SK-N-SH (cell line): Measurements from ENCODE around the gene SCN1B. TPM values are rescaled to one million over a fixed set of nuclear protein-coding genes. Genes with fewer than 3 reads are reported as not detected.

ENCODE experiments used
- CTCF ChIA-PET: fragments of 300-600, 350-600 bp; formaldehyde crosslinking; extraction: SDS; loops from one replicate; lab custom pipeline; 2021; lab: Yijun Ruan, JAX
- POLR2A ChIA-PET: fragments of 350-600 bp; sonication (Branson Sonifier 250); formaldehyde crosslinking; extraction: SDS; loops from one replicate; lab custom pipeline; 2020; ENCODE audit warnings: antibody characterized with exemption, inconsistent platforms; lab: Yijun Ruan, JAX
- DNase-seq: peaks from one replicate; pipeline ENCODE4 v3.0.0; 2012
- H2AFZ ChIP-seq: fragments of 200-600 bp; sonication (generic); 2 replicates; pipeline ENCODE4 v1.8.1; 2016; ENCODE audit warnings: antibody characterized with exemption, mild to moderate bottlenecking, low read depth
- H3F3A ChIP-seq: fragments of 200-600 bp; sonication (generic); replicated peaks from 2 replicates; pipeline ENCODE3; 2016; ENCODE audit warnings: antibody characterized with exemption, mild to moderate bottlenecking; ENCODE audit not compliant: insufficient read depth
- H3K27ac ChIP-seq, 2 experiments: fragments of 200-500 bp in 1 of 2; fragments of 200-600 bp in 1 of 2; sonication (Bioruptor generic) in 1 of 2; sonication (generic), shearing (Covaris generic) in 1 of 2; 2 replicates each; pipeline versions ENCODE4 v1.5.1 to v1.6.1; 2014 to 2016; ENCODE audit warnings: low read depth in 2 of 2, inconsistent platforms in 1 of 2, low read length in 1 of 2, mild to moderate bottlenecking in 1 of 2, mixed read lengths in 1 of 2
- H3K27me3 ChIP-seq: fragments of 200-600 bp; sonication (generic), shearing (Covaris generic); 2 replicates; pipeline ENCODE4 v1.6.1; 2016; ENCODE audit warnings: mixed run types; ENCODE audit not compliant: insufficient read depth
- H3K36me3 ChIP-seq, 2 experiments: fragments of 200-500 bp in 1 of 2; fragments of 200-600 bp in 1 of 2; sonication (Bioruptor generic) in 1 of 2; sonication (generic) in 1 of 2; replicated peaks in 1 of 2; 2 replicates each; pipeline versions ENCODE3 to v1.5.1; 2014 to 2016; ENCODE audit warnings: low read length in 1 of 2, mild to moderate bottlenecking in 1 of 2; ENCODE audit not compliant: insufficient read depth in 2 of 2, control insufficient read depth in 1 of 2
- H3K4me1 ChIP-seq, 2 experiments: fragments of 200-500 bp in 1 of 2; fragments of 200-600 bp in 1 of 2; sonication (Bioruptor generic) in 1 of 2; sonication (generic), shearing (Covaris generic) in 1 of 2; 2 replicates each; pipeline versions ENCODE4 v1.5.1 to v1.6.1; 2014 to 2016; ENCODE audit warnings: low read depth in 1 of 2, low read length in 1 of 2, mixed run types in 1 of 2; ENCODE audit not compliant: insufficient read depth in 2 of 2, control insufficient read depth in 1 of 2
- H3K4me2 ChIP-seq: fragments of 200-600 bp; sonication (generic), shearing (Covaris generic); 2 replicates; pipeline ENCODE4 v1.6.1; 2017; ENCODE audit warnings: mixed run types
- H3K4me3 ChIP-seq, 2 experiments: fragments of 200-500 bp in 1 of 2; fragments of 200-600 bp in 1 of 2; sonication (Bioruptor generic) in 1 of 2; sonication (generic), shearing (Covaris generic) in 1 of 2; 2 replicates each; pipeline versions ENCODE4 v1.5.1 to v1.8.1; 2014 to 2016; ENCODE audit warnings: low read depth in 2 of 2, inconsistent platforms in 1 of 2, low read length in 1 of 2, mild to moderate bottlenecking in 1 of 2, mixed read lengths in 1 of 2, moderate library complexity in 1 of 2
- H3K79me2 ChIP-seq: fragments of 200-600 bp; sonication (generic); 2 replicates; pipeline ENCODE4 v1.8.1; 2017; ENCODE audit warnings: mild to moderate bottlenecking; ENCODE audit not compliant: insufficient read depth
- H3K9ac ChIP-seq: fragments of 200-600 bp; sonication (generic); 2 replicates; pipeline ENCODE4 v1.6.1; 2017; ENCODE audit warnings: mixed run types
- H3K9me2 ChIP-seq: fragments of 200-600 bp; sonication (generic); 2 replicates; pipeline ENCODE4 v1.6.1; 2017; ENCODE audit warnings: mixed run types
- H3K9me3 ChIP-seq: fragments of 200-600 bp; sonication (generic); 2 replicates; pipeline ENCODE4 v1.6.1; 2017; ENCODE audit warnings: mixed run types, mild to moderate bottlenecking, moderate library complexity
- H4K20me1 ChIP-seq: fragments of 200-600 bp; sonication (generic); 2 replicates; pipeline ENCODE4 v1.6.1; 2017; ENCODE audit warnings: mild to moderate bottlenecking, mixed run types; ENCODE audit not compliant: insufficient read depth
- CHD2 ChIP-seq: fragments of 150-350 bp; IDR thresholded peaks from 2 replicates; pipeline ENCODE4 v1.6.1; 2018; ENCODE audit warnings: low read length; ENCODE audit not compliant: partially characterized antibody
- ELF1 ChIP-seq: IDR thresholded peaks from 2 replicates; pipeline ENCODE4 v1.4.0; 2012
- EZH2phosphoT487 ChIP-seq: fragments of 200-600 bp; sonication (generic); IDR thresholded peaks from 2 replicates; pipeline ENCODE4 v1.6.1; 2017; ENCODE audit warnings: low read depth, mixed run types, mild to moderate bottlenecking, antibody characterized with exemption, moderate library complexity, borderline replicate concordance
- FOSL2 ChIP-seq: IDR thresholded peaks from 2 replicates; pipeline ENCODE4 v1.4.0; 2012; ENCODE audit warnings: low read depth, mild to moderate bottlenecking, moderate library complexity, borderline replicate concordance
- FOXJ3 ChIP-seq: sonication (generic); formaldehyde crosslinking; IDR thresholded peaks from 2 replicates; pipeline ENCODE4 v1.5.1; 2020; ENCODE audit warnings: mild to moderate bottlenecking, missing genetic modification reagents
- GATA2 ChIP-seq: sonication (generic); formaldehyde crosslinking; IDR thresholded peaks from 2 replicates; pipeline ENCODE4 v1.5.0; 2020; ENCODE audit warnings: mild to moderate bottlenecking, missing genetic modification reagents
- MAX ChIP-seq: IDR thresholded peaks from 2 replicates; pipeline ENCODE4 v1.4.0; 2012; ENCODE audit warnings: low read depth
- NRF1 ChIP-seq: IDR thresholded peaks from 2 replicates; pipeline ENCODE4 v1.6.1; 2012; ENCODE audit warnings: low read depth, mild to moderate bottlenecking, low read length
- POLR2AphosphoS5 ChIP-seq: IDR thresholded peaks from 2 replicates; pipeline ENCODE4 v1.6.1; 2012; ENCODE audit warnings: low read depth, low read length
- RAD21 ChIP-seq: IDR thresholded peaks from 2 replicates; pipeline ENCODE4 v1.6.1; 2012; ENCODE audit warnings: mild to moderate bottlenecking, low read length
- RCOR1 ChIP-seq: fragments of 150-350 bp; IDR thresholded peaks from 2 replicates; pipeline ENCODE4 v1.6.1; 2017; ENCODE audit warnings: antibody characterized with exemption, low read length
- REST ChIP-seq: IDR thresholded peaks from 2 replicates; pipeline ENCODE4 v1.6.1; 2012; ENCODE audit warnings: mild to moderate bottlenecking, low read depth, low read length, moderate library complexity
- RXRA ChIP-seq: IDR thresholded peaks from 2 replicates; pipeline ENCODE4 v1.4.0; 2012; ENCODE audit warnings: low read depth, mild to moderate bottlenecking, borderline replicate concordance
- TAF1 ChIP-seq: IDR thresholded peaks from 2 replicates; pipeline ENCODE4 v1.6.1; 2012; ENCODE audit warnings: low read depth, mild to moderate bottlenecking, low read length, moderate library complexity, borderline replicate concordance
- YY1 ChIP-seq: IDR thresholded peaks from 2 replicates; pipeline ENCODE4 v1.4.0; 2012; ENCODE audit warnings: low read depth, mild to moderate bottlenecking
- WGBS: methylation state at CpG from one replicate; pipeline ENCODE4 v1.1.6; 2017; ENCODE audit warnings: low lambda C conversion rate; 5-methylcytosine and 5-hydroxymethylcytosine counted together
- polyA plus RNA-seq, 3 experiments: library from polyadenylated mRNA; depleted of rRNA; stranded (reverse); fragments of >200 nt; gene quantifications; 2 replicates each; pipeline ENCODE4 v1.2.3, GENCODE V29; 2012
- TF ChIP-seq, protein P1 (sequence below): IDR thresholded peaks from 2 replicates; pipeline ENCODE4; 2012
- TF ChIP-seq, protein P2 (sequence below): IDR thresholded peaks from 2 replicates; pipeline ENCODE4 v1.4.0; 2012; ENCODE audit warnings: low read depth, borderline replicate concordance

Gene SCN1B
- polyA plus RNA-seq, 1 of the 3 experiments (the other 2 are of a cell fraction): 10.5 TPM

DNA sequence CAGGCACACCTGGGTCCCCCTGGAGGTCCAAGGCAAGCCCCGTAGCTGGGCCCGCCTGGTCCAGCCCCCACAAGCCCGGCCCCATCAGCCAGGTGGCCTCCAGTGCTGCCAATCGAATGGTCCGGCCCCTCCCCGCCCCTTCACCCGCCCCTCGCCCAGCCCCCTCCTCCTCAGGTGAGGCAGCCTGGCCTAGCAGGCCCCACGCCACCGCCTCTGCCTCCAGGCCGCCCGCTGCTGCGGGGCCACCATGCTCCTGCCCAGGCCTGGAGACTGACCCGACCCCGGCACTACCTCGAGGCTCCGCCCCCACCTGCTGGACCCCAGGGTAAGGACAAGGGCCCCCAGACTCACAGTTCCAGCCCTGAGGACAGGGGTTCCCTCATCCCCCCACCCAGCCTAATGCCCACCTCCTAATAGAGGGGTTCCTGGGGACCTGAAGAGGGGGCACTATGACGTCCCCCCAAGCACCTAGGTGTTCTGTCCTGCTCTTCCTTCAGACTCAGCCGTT, 11.3 kb downstream of the SCN1B start, which contains the start of gene HPN:
HPN (plus strand) TSS at position 174 of the 508 bp plus-strand sequence. CDS start 786 bp downstream, outside the sequence.
- H3K9me3 ChIP-seq: no peaks in the 10 kb centered on the region
- WGBS: 60% methylated on average over 12 of the region's 19 CpGs
- H3K4me1 ChIP-seq: no peaks in the 10 kb centered on the region
- no peak within 1 kb of the TSS for H3K4me3 ChIP-seq
- ChIA-PET CTCF (interaction anchor here (4.2 kb wide), 1 partner anchor 14 kb away, joined by 86 read pairs; no protein-coding TSS in a partner anchor), POLR2A (no interaction called here)
- no peaks in the 10 kb centered on the region for H3F3A ChIP-seq
- H2AFZ ChIP-seq: no peak within 1 kb of the TSS
- H4K20me1 ChIP-seq: no peaks in the 10 kb centered on the region
- no peaks in the 10 kb centered on the region for H3K27me3 ChIP-seq
- no peaks in the 10 kb centered on the region for H3K36me3 ChIP-seq
- H3K4me2 ChIP-seq: no peak within 1 kb of the TSS
- H3K9ac ChIP-seq: no peak within 1 kb of the TSS
- no peaks in the 10 kb centered on the region for H3K9me2 ChIP-seq
- TF ChIP-seq RXRA (no peak), RAD21 (no peak), YY1 (no peak), NRF1 (no peak), POLR2AphosphoS5 (no peak), ELF1 (no peak), FOSL2 (no peak), FOXJ3 (no peak), CHD2 (no peak), EZH2phosphoT487 (no peak), RCOR1 (no peak)
- TF ChIP-seq, protein P1, sequence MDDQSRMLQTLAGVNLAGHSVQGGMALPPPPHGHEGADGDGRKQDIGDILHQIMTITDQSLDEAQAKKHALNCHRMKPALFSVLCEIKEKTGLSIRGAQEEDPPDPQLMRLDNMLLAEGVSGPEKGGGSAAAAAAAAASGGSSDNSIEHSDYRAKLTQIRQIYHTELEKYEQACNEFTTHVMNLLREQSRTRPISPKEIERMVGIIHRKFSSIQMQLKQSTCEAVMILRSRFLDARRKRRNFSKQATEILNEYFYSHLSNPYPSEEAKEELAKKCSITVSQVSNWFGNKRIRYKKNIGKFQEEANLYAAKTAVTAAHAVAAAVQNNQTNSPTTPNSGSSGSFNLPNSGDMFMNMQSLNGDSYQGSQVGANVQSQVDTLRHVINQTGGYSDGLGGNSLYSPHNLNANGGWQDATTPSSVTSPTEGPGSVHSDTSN: no peak
- TF ChIP-seq, protein P2, sequence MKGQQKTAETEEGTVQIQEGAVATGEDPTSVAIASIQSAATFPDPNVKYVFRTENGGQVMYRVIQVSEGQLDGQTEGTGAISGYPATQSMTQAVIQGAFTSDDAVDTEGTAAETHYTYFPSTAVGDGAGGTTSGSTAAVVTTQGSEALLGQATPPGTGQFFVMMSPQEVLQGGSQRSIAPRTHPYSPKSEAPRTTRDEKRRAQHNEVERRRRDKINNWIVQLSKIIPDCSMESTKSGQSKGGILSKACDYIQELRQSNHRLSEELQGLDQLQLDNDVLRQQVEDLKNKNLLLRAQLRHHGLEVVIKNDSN: no peak
- no peaks in the 10 kb centered on the region for H3K79me2 ChIP-seq
- DNase-seq: no peak
- H3K27ac ChIP-seq: no peak within 1 kb of the TSS

- no peaks in the 10 kb centered on the region for H3K9me2 ChIP-seq
- H3K36me3 ChIP-seq: no peaks in the 10 kb centered on the region
- no peak overlapping the region for H3K4me3 ChIP-seq
- H3K79me2 ChIP-seq: no peaks in the 10 kb centered on the region
- no peak overlapping the region for H3K9ac ChIP-seq
- no peaks in the 10 kb centered on the region for H3K27me3 ChIP-seq
- H3K27ac ChIP-seq: no peak overlapping the region
- H3K4me1 ChIP-seq: no peaks in the 10 kb centered on the region
- ChIA-PET CTCF (interaction anchor here (1.0 to 5.2 kb wide), 5 partner anchors 10 to 50 kb away, joined by 3 to 86 read pairs (median 25); partner anchors contain the start of gene SCN1B), POLR2A (no interaction called here)
- no peak for DNase-seq
- no peaks in the 10 kb centered on the region for H3F3A ChIP-seq
- H4K20me1 ChIP-seq: no peaks in the 10 kb centered on the region
- no peak overlapping the region for H2AFZ ChIP-seq
- WGBS: 80% methylated on average over 14 of the region's 14 CpGs
- H3K4me2 ChIP-seq: no peak overlapping the region
- H3K9me3 ChIP-seq: no peaks in the 10 kb centered on the region
- TF ChIP-seq REST: no peak
- TF ChIP-seq TAF1: no peak
- no peak for TF ChIP-seq MAX
- TF ChIP-seq GATA2: no peak
- no peak for TF ChIP-seq ELF1
- no peak for TF ChIP-seq FOSL2
- TF ChIP-seq, all 33 proteins: peak for 0
Measured at GRCh38 chr19:35042056-35042730, 11.9 kb downstream of the SCN1B start.
